Left renal cortex interstitium (tissue), 4 donors: ENCODE results near the gene HEXIM1. TPM values are rescaled to one million over a fixed set of nuclear protein-coding genes. Genes with fewer than 3 reads are reported as not detected.
A peak's percentile ranks its signal among the peaks of the same experiment; 100 is the strongest.

Source experiments
- DNase-seq, 4 donors: peaks; one replicate each; pipeline ENCODE4 v3.0.0-alpha.2; 2013; ENCODE audit warnings: low read depth in 4 of 4, low spot score in 2 of 4, missing footprints in 1 of 4
- polyA plus RNA-seq, 4 donors: library from polyadenylated mRNA; unstranded; fragments of 120-200 nt; gene quantifications; one replicate each; pipeline ENCODE4 v1.2.1, GENCODE V29; 2013; ENCODE audit not compliant: insufficient read length in 4 of 4

Gene HEXIM1
- 10 to 100 TPM; 36.3 to 44.6 (median 43.1) TPM for polyA plus RNA-seq

GRCh38 chr17:45148183-45149036 lies at the start of gene HEXIM1:
Gene HEXIM1, plus strand, starts transcription at chr17:45148475. Its CDS starts 716 bp downstream, at chr17:45149191.
- peak; percentile 99 to 100 (median 100) for DNase-seq

GRCh38 chr17:45098869-45099616 lies 49.2 kb upstream of the HEXIM1 start:
- DNase-seq = peak; percentile 7 to 79 (median 57)

- DNase-seq = no peak
Measured at GRCh38 chr17:45101546-45101882, 46.8 kb upstream of the HEXIM1 start.

- no peak for DNase-seq
Measured at GRCh38 chr17:45101883-45102811, 46.1 kb upstream of the HEXIM1 start.

- no peak for DNase-seq
Measured at GRCh38 chr17:45102856-45103255, 45.4 kb upstream of the HEXIM1 start.

GRCh38 chr17:45103269-45103795 lies 44.9 kb upstream of the HEXIM1 start:
- DNase-seq = no peak

GRCh38 chr17:45104029-45104428 lies 44.2 kb upstream of the HEXIM1 start:
- DNase-seq = no peak

- DNase-seq = no peak
Measured at GRCh38 chr17:45104497-45104896, 43.8 kb upstream of the HEXIM1 start.

- no peak for DNase-seq
Measured at GRCh38 chr17:45104907-45105624, 43.2 kb upstream of the HEXIM1 start.

- DNase-seq = no peak
Measured at GRCh38 chr17:45106096-45106495, 42.2 kb upstream of the HEXIM1 start.

- DNase-seq = no peak
Measured at GRCh38 chr17:45106582-45106981, 41.7 kb upstream of the HEXIM1 start.

GRCh38 chr17:45107293-45108010 lies 40.8 kb upstream of the HEXIM1 start:
- no peak for DNase-seq

GRCh38 chr17:45108051-45108450 lies 40.2 kb upstream of the HEXIM1 start:
- DNase-seq = no peak

GRCh38 chr17:45108595-45109521 lies 39.4 kb upstream of the HEXIM1 start:
- no peak for DNase-seq

- no peak for DNase-seq
Measured at GRCh38 chr17:45110676-45111611, 37.3 kb upstream of the HEXIM1 start.

- no peak for DNase-seq
Measured at GRCh38 chr17:45111850-45112249, 36.4 kb upstream of the HEXIM1 start.
